Loucy (cell line): ENCODE results near the gene DEPDC5.

Experiments
- H2AFZ ChIP-seq: fragments of 200-600 bp; sonication (generic); 2 replicates; pipeline ENCODE4 v1.6.0; 2016; ENCODE audit warnings: antibody characterized with exemption, mild to moderate bottlenecking, low read length, moderate library complexity
- H3F3A ChIP-seq: fragments of 200-600 bp; 2 replicates; pipeline ENCODE4 v1.6.0; 2016; ENCODE audit warnings: antibody characterized with exemption, low read depth, mild to moderate bottlenecking
- H3K27me3 ChIP-seq: fragments of 200-600 bp; sonication (generic); 2 replicates; pipeline ENCODE4 v1.6.1; 2014; ENCODE audit warnings: low read length, mild to moderate bottlenecking; ENCODE audit not compliant: insufficient read depth, poor library complexity, severe bottlenecking
- H3K36me3 ChIP-seq: fragments of 200-600 bp; sonication (generic); 2 replicates; pipeline ENCODE4 v1.6.1; 2016; ENCODE audit warnings: low read length; ENCODE audit not compliant: insufficient read depth
- H3K4me1 ChIP-seq: fragments of 200-600 bp; sonication (generic); 2 replicates; pipeline ENCODE4 v1.5.1; 2014; ENCODE audit warnings: low read length, mild to moderate bottlenecking; ENCODE audit not compliant: insufficient read depth, poor library complexity, severe bottlenecking
- H3K4me2 ChIP-seq: fragments of 200-600 bp; sonication (generic); 2 replicates; pipeline ENCODE4 v1.6.0; 2014; ENCODE audit warnings: antibody characterized with exemption, low read length, low read depth, mild to moderate bottlenecking; ENCODE audit not compliant: poor library complexity, severe bottlenecking
- H3K4me3 ChIP-seq: fragments of 200-600 bp; sonication (generic); 2 replicates; pipeline ENCODE4 v1.5.1; 2014; ENCODE audit warnings: low read length, mild to moderate bottlenecking, mixed read lengths; ENCODE audit not compliant: poor library complexity, severe bottlenecking
- H3K79me2 ChIP-seq: fragments of 200-600 bp; sonication (generic); 2 replicates; pipeline ENCODE4 v1.6.1; 2014; ENCODE audit warnings: low read length; ENCODE audit not compliant: insufficient read depth
- H3K9ac ChIP-seq: fragments of 200-600 bp; sonication (generic); 2 replicates; pipeline ENCODE4 v1.6.0; 2014; ENCODE audit warnings: mild to moderate bottlenecking, low read depth, low read length, moderate library complexity; ENCODE audit not compliant: poor library complexity, severe bottlenecking
- H3K9me2 ChIP-seq: fragments of 200-600 bp; sonication (generic); replicated peaks from 2 replicates; pipeline ENCODE4 v1.6.1; 2016; ENCODE audit warnings: low read depth, low read length, mixed read lengths
- H3K9me3 ChIP-seq: fragments of 200-600 bp; sonication (generic); 2 replicates; pipeline ENCODE4 v1.6.1; 2014; ENCODE audit warnings: mild to moderate bottlenecking, antibody characterized with exemption, low read length, low read depth; ENCODE audit not compliant: insufficient read depth
- H4K20me1 ChIP-seq: fragments of 200-600 bp; sonication (generic); 2 replicates; pipeline ENCODE4 v1.6.0; 2014; ENCODE audit warnings: antibody characterized with exemption, low read length, mild to moderate bottlenecking; ENCODE audit not compliant: insufficient read depth, poor library complexity, severe bottlenecking
- EZH2phosphoT487 ChIP-seq: fragments of 200-600 bp; IDR thresholded peaks from 2 replicates; pipeline ENCODE4 v1.6.1; 2018; ENCODE audit warnings: antibody characterized with exemption, mild to moderate bottlenecking, moderate library complexity, borderline replicate concordance
- TF ChIP-seq, protein P1 (sequence below): fragments of 200-600 bp; sonication (generic); conservative IDR thresholded peaks from 2 replicates; pipeline ENCODE4 v1.5.1; 2014; ENCODE audit warnings: mild to moderate bottlenecking, antibody characterized with exemption, low read length

Gene DEPDC5

DNA sequence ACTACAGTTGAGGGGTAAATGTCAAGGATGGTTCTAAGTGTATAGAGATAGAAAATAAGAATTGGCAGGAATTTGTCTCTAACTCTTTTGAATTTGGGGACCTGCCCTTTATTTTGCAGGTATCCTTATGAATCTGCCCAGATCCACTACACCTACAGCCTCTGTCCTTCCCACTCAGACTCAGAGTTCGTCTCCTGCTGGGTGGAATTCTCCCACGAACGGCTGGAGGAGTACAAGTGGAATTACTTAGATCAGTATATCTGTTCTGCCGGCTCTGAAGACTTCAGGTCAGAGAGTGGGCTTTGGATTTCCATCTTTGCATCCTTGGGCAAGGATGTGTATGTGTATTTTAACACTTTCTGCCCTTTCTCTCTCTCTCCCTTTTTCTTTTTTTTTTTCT lies 89.7 kb downstream of the DEPDC5 start:
- Histone ChIP-seq H3K9ac (no peak overlapping the region), H3K9me2 (no peaks in the 10 kb centered on the region), H3K4me3 (no peak overlapping the region), H3K36me3 (peaks cover 81% of the 10 kb centered on the region; the same call in 1 of the 2 replicates), H3K79me2 (no peaks in the 10 kb centered on the region), H3K9me3 (no peaks in the 10 kb centered on the region), H3F3A (no peaks in the 10 kb centered on the region), H4K20me1 (no peaks in the 10 kb centered on the region), H3K4me2 (no peak overlapping the region), H3K27me3 (no peaks in the 10 kb centered on the region), H2AFZ (no peak overlapping the region), H3K4me1 (no peaks in the 10 kb centered on the region)
- TF ChIP-seq EZH2phosphoT487, result no peak
- TF ChIP-seq, protein P1, sequence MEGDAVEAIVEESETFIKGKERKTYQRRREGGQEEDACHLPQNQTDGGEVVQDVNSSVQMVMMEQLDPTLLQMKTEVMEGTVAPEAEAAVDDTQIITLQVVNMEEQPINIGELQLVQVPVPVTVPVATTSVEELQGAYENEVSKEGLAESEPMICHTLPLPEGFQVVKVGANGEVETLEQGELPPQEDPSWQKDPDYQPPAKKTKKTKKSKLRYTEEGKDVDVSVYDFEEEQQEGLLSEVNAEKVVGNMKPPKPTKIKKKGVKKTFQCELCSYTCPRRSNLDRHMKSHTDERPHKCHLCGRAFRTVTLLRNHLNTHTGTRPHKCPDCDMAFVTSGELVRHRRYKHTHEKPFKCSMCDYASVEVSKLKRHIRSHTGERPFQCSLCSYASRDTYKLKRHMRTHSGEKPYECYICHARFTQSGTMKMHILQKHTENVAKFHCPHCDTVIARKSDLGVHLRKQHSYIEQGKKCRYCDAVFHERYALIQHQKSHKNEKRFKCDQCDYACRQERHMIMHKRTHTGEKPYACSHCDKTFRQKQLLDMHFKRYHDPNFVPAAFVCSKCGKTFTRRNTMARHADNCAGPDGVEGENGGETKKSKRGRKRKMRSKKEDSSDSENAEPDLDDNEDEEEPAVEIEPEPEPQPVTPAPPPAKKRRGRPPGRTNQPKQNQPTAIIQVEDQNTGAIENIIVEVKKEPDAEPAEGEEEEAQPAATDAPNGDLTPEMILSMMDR, result no peak

DNA sequence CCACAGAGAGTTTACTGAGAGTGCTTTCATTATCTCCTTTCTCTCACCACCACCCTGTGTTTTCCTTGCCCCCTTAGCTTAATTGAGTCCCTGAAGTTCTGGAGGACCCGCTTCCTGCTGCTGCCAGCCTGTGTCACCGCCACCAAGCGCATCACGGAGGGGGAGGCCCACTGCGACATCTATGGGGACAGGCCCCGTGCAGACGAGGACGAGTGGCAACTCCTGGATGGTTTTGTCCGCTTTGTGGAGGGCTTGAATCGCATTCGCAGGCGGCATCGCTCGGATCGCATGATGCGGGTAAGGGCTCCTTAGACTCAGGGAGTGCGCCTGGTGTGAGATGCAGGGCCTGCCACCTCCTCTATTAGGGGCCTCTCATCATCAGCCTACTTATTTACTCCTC lies 91.1 kb downstream of the DEPDC5 start:
- H4K20me1 ChIP-seq, result no peaks in the 10 kb centered on the region
- H3K4me2 ChIP-seq, result no peak overlapping the region
- no peak overlapping the region for H3K9ac ChIP-seq
- H3F3A ChIP-seq, result no peaks in the 10 kb centered on the region
- no peaks in the 10 kb centered on the region for H3K79me2 ChIP-seq
- no peaks in the 10 kb centered on the region for H3K9me2 ChIP-seq
- peaks cover 77% of the 10 kb centered on the region; the same call in 1 of the 2 replicates for H3K36me3 ChIP-seq
- TF ChIP-seq EZH2phosphoT487, result no peak
- TF ChIP-seq, protein P1, result no peak
- H3K27me3 ChIP-seq, result no peaks in the 10 kb centered on the region
- no peaks in the 10 kb centered on the region for H3K4me1 ChIP-seq
- H2AFZ ChIP-seq, result no peak overlapping the region
- no peak overlapping the region for H3K4me3 ChIP-seq
- H3K9me3 ChIP-seq, result no peaks in the 10 kb centered on the region

DNA sequence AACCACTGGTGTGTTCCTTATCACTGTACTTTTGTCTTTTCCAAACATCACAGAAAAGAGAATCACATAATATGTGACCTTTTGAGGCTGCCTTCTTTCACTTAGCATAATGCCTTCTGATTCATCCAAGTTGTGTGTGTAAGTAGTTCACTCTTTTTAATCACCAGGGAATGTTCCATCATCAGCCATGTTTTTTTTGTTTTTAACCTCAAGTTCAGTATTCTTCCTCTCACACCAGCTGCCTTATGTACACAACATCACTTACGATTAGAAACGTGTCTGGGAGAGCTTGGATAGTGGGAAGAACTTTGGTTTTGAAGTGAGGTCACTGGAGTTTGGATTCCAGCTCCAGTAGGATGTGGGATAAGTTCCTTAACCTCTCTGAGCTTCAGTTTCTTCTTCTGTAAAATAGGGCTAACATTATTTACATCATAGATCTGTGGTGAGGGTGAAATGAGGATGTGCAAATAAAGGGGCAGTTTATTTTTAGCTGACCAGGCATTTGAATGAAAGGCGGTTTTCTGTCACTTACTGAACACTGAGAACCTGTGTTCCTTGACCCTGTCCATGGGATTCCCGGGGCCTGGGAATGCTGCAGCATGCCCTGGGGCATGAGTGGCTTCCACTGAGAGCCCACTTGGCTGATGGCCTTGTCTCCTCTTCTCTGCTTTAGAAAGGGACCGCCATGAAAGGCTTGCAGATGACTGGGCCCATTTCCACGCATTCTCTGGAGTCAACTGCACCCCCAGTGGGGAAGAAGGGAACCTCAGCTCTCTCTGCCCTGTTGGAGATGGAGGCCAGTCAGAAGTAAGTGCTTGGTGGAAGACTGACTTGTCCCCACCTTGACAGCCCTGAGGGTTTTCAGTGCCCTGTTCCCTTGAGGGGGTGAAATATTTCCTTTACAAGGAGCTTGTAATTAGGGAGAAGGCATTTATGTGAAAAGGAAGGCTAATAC lies 92.6 kb downstream of the DEPDC5 start:
- no peak overlapping the region for H2AFZ ChIP-seq
- no peaks in the 10 kb centered on the region for H3K9me2 ChIP-seq
- no peak for TF ChIP-seq EZH2phosphoT487
- TF ChIP-seq, protein P1, result peak; percentile 53; the same call in 1 of the 2 replicates
- no peaks in the 10 kb centered on the region for H4K20me1 ChIP-seq
- no peak overlapping the region for H3K4me3 ChIP-seq
- H3K4me1 ChIP-seq, result no peaks in the 10 kb centered on the region
- H3K9me3 ChIP-seq, result no peaks in the 10 kb centered on the region
- H3K36me3 ChIP-seq, result peaks cover 72% of the 10 kb centered on the region; the same call in 1 of the 2 replicates
- H3K27me3 ChIP-seq, result no peaks in the 10 kb centered on the region
- H3F3A ChIP-seq, result no peaks in the 10 kb centered on the region
- no peak overlapping the region for H3K9ac ChIP-seq
- no peak overlapping the region for H3K4me2 ChIP-seq
- no peaks in the 10 kb centered on the region for H3K79me2 ChIP-seq
